ENCODE data around the gene RPS6KA6.
"Not testable (repeated sequence)": the region's sequence is repeated elsewhere in the genome, so short reads cannot be mapped to it uniquely, and the experiment has no call there.

The RPS6KA6 gene

GRCh38 chrX:84161641-84162040, 26.4 kb downstream of the RPS6KA6 start:
- no peak for DNase-seq

GRCh38 chrX:84160736-84161135, 27.3 kb downstream of the RPS6KA6 start:
- no peak for DNase-seq

GRCh38 chrX:84156821-84157220, 31.2 kb downstream of the RPS6KA6 start:
- DNase-seq, result no peak

GRCh38 chrX:84155938-84156337, 32.1 kb downstream of the RPS6KA6 start:
- no peak for DNase-seq

GRCh38 chrX:84153538-84153937, 34.5 kb downstream of the RPS6KA6 start:
- no peak for DNase-seq

- no peak for DNase-seq
Measured at GRCh38 chrX:84144991-84145390, 43.0 kb downstream of the RPS6KA6 start.

- no peak for DNase-seq
Measured at GRCh38 chrX:84144281-84144680, 43.7 kb downstream of the RPS6KA6 start.

- no peak for DNase-seq
Measured at GRCh38 chrX:84133023-84133422, 55.0 kb downstream of the RPS6KA6 start.

GRCh38 chrX:84123585-84123984, 64.4 kb downstream of the RPS6KA6 start:
- no peak for DNase-seq

GRCh38 chrX:84118769-84119168, 69.2 kb downstream of the RPS6KA6 start:
- DNase-seq, result no peak

GRCh38 chrX:84118315-84118714, 69.7 kb downstream of the RPS6KA6 start:
- DNase-seq, result no peak

GRCh38 chrX:84108584-84108983, 79.4 kb downstream of the RPS6KA6 start:
- no peak for DNase-seq

GRCh38 chrX:84099120-84099519, 88.9 kb downstream of the RPS6KA6 start:
- no peak for DNase-seq

GRCh38 chrX:84079479-84080197, 108.4 kb downstream of the RPS6KA6 start:
- DNase-seq, result not testable (repeated sequence)

GRCh38 chrX:84078991-84079390, 109.0 kb downstream of the RPS6KA6 start:
- no peak for DNase-seq

- no peak for DNase-seq
Measured at GRCh38 chrX:84064814-84065213, 123.2 kb downstream of the RPS6KA6 start.

- DNase-seq, result no peak
Measured at GRCh38 chrX:84064164-84064563, 123.8 kb downstream of the RPS6KA6 start.

- no peak for DNase-seq
Measured at GRCh38 chrX:84047339-84047738, 140.7 kb downstream of the RPS6KA6 start.

- peak; percentile 38 for DNase-seq
Measured at GRCh38 chrX:84046403-84046984, 141.5 kb downstream of the RPS6KA6 start.

GRCh38 chrX:84044051-84044450, 143.9 kb downstream of the RPS6KA6 start:
- no peak for DNase-seq

All from CD4-positive, alpha-beta T cell treated with Interleukin-17A for 4 hours (primary cell).